Mesodermal cell (in vitro differentiated cells): ENCODE results near the gene CD226.
"Not testable (repeated sequence)": the region's sequence is repeated elsewhere in the genome, so short reads cannot be mapped to it uniquely, and the experiment has no call there.

Experiments used
- H3K27ac ChIP-seq: 2 replicates; pipeline ENCODE4 v1.7.0; 2013; ENCODE audit warnings: mild to moderate bottlenecking, low read depth, low read length, moderate library complexity; ENCODE audit not compliant: severe bottlenecking
- H3K36me3 ChIP-seq: 2 replicates; pipeline ENCODE4 v1.7.1; 2013; ENCODE audit warnings: mild to moderate bottlenecking, low read length, moderate library complexity; ENCODE audit not compliant: control insufficient read depth, insufficient read depth
- H3K4me1 ChIP-seq: one replicate; pipeline ENCODE4 v1.7.1; 2013; ENCODE audit warnings: mild to moderate bottlenecking, low read length; ENCODE audit not compliant: insufficient read depth, control insufficient read depth, poor library complexity, severe bottlenecking
- H3K4me3 ChIP-seq: 2 replicates; pipeline ENCODE4 v1.7.0; 2013; ENCODE audit warnings: low read length, control low read depth, mild to moderate bottlenecking; ENCODE audit not compliant: insufficient read depth, poor library complexity, severe bottlenecking; ENCODE audit errors: extremely low read depth
- H3K9me3 ChIP-seq: 2 replicates; pipeline ENCODE4 v1.7.1; 2013; ENCODE audit warnings: mild to moderate bottlenecking, low read length, moderate library complexity; ENCODE audit not compliant: control insufficient read depth
- WGBS, 2 experiments: methylation state at CpG; one replicate each; pipeline ENCODE4 v1.1.5; 2013; ENCODE audit warnings: missing lambda C conversion rate in 2 of 2; ENCODE audit not compliant: insufficient coverage in 2 of 2; 5-methylcytosine and 5-hydroxymethylcytosine counted together

Gene CD226

GRCh38 chr18:69872661-69873060 lies 75.0 kb downstream of the CD226 start:
- no peak overlapping the region for H3K27ac ChIP-seq
- no peak overlapping the region for H3K4me3 ChIP-seq
- no peaks in the 10 kb centered on the region for H3K9me3 ChIP-seq
- no peaks in the 10 kb centered on the region for H3K36me3 ChIP-seq
- WGBS, 2 experiments: 60% methylated on average over 1 of the region's 4 CpGs; no CpG with 5 or more reads in 1 of the 2 experiments
- H3K4me1 ChIP-seq: no peaks in the 10 kb centered on the region

- no peaks in the 10 kb centered on the region for H3K4me1 ChIP-seq
- 89 to 93% methylated on average over 1 of the region's 2 CpGs for WGBS, 2 experiments
These were observed 76.3 kb downstream of the CD226 start for GRCh38 chr18:69871363-69871762.

GRCh38 chr18:69870736-69871135 lies 76.9 kb downstream of the CD226 start:
- no peaks in the 10 kb centered on the region for H3K9me3 ChIP-seq
- H3K4me3 ChIP-seq: no peak overlapping the region
- H3K4me1 ChIP-seq: no peaks in the 10 kb centered on the region
- no peak overlapping the region for H3K27ac ChIP-seq
- WGBS, 2 experiments: 95 to 100% methylated on average over 2 to 3 of the region's 4 CpGs
- no peaks in the 10 kb centered on the region for H3K36me3 ChIP-seq

More at GRCh38 chr18:69871363-69871762, 76.3 kb downstream of the CD226 start:
- Histone ChIP-seq H3K27ac (no peak overlapping the region), H3K4me3 (no peak overlapping the region), H3K9me3 (no peaks in the 10 kb centered on the region), H3K36me3 (no peaks in the 10 kb centered on the region)

GRCh38 chr18:69866212-69866611 lies 81.5 kb downstream of the CD226 start:
- H3K36me3 ChIP-seq: no peaks in the 10 kb centered on the region
- H3K9me3 ChIP-seq: no peaks in the 10 kb centered on the region
- no peak overlapping the region for H3K4me3 ChIP-seq
- no peaks in the 10 kb centered on the region for H3K4me1 ChIP-seq
- WGBS, 2 experiments: no CpG with 5 or more reads among the region's 4 CpGs
- H3K27ac ChIP-seq: no peak overlapping the region

- Histone ChIP-seq H3K9me3 (no peaks in the 10 kb centered on the region), H3K4me3 (no peak overlapping the region), H3K4me1 (no peaks in the 10 kb centered on the region), H3K36me3 (no peaks in the 10 kb centered on the region), H3K27ac (no peak overlapping the region)
- 0 to 75% methylated on average over 1 of the region's 4 CpGs for WGBS, 2 experiments
These were observed 81.9 kb downstream of the CD226 start for GRCh38 chr18:69865776-69866175.

- H3K4me3 ChIP-seq, H3K27ac ChIP-seq, H3K36me3 ChIP-seq, H3K4me1 ChIP-seq, H3K9me3 ChIP-seq: not testable (repeated sequence)
- WGBS, 2 experiments: 83 to 85% methylated on average over 3 to 4 of the region's 6 CpGs
These were observed 82.9 kb downstream of the CD226 start for GRCh38 chr18:69864802-69865201.

GRCh38 chr18:69858897-69859296 lies 88.8 kb downstream of the CD226 start:
- H3K27ac ChIP-seq: no peak overlapping the region
- 89 to 96% methylated on average over 2 to 3 of the region's 5 CpGs for WGBS, 2 experiments
- no peaks in the 10 kb centered on the region for H3K4me1 ChIP-seq
- no peaks in the 10 kb centered on the region for H3K9me3 ChIP-seq
- no peak overlapping the region for H3K4me3 ChIP-seq
- H3K36me3 ChIP-seq: no peaks in the 10 kb centered on the region

GRCh38 chr18:69854455-69854854 lies 93.2 kb downstream of the CD226 start:
- Histone ChIP-seq H3K4me1 (no peaks in the 10 kb centered on the region), H3K27ac (no peak overlapping the region), H3K9me3 (no peaks in the 10 kb centered on the region), H3K4me3 (no peak overlapping the region), H3K36me3 (no peaks in the 10 kb centered on the region)
- no CpG with 5 or more reads among the region's 1 CpG for WGBS, 2 experiments

- Histone ChIP-seq H3K4me3 (no peak overlapping the region), H3K36me3 (no peaks in the 10 kb centered on the region), H3K4me1 (no peaks in the 10 kb centered on the region), H3K27ac (no peak overlapping the region), H3K9me3 (no peaks in the 10 kb centered on the region)
- WGBS, 2 experiments: 80 to 100% methylated on average over 2 to 3 of the region's 4 CpGs
These were observed 94.6 kb downstream of the CD226 start for GRCh38 chr18:69853051-69853450.

- H3K27ac ChIP-seq: no peak overlapping the region
- WGBS, 2 experiments: 85 to 93% methylated on average over 4 to 6 of the region's 8 CpGs
- no peaks in the 10 kb centered on the region for H3K9me3 ChIP-seq
- H3K4me3 ChIP-seq: no peak overlapping the region
- H3K36me3 ChIP-seq: no peaks in the 10 kb centered on the region
- H3K4me1 ChIP-seq: no peaks in the 10 kb centered on the region
These were observed 101.8 kb downstream of the CD226 start for GRCh38 chr18:69845593-69846506.

GRCh38 chr18:69844656-69845055 lies 103.0 kb downstream of the CD226 start:
- Histone ChIP-seq H3K4me3 (no peak overlapping the region), H3K4me1 (no peaks in the 10 kb centered on the region), H3K9me3 (no peaks in the 10 kb centered on the region), H3K36me3 (no peaks in the 10 kb centered on the region), H3K27ac (no peak overlapping the region)
- WGBS, 2 experiments: 100% methylated on average over 1 of the region's 2 CpGs; no CpG with 5 or more reads in 1 of the 2 experiments
